ENCODE data around the gene DUX4. TPM values are rescaled to one million over a fixed set of nuclear protein-coding genes. Genes with fewer than 3 reads are reported as not detected.

Gene DUX4
- not detected in 2 replicates for total RNA-seq (2014; rRNA removed; shearing (Covaris generic))

GRCh38 chr4:190173428-190173827 is at the start of gene DUX4:
TSS of gene DUX4 (plus strand) at chr4:190173774. CDS start at chr4:190173774, 0 bp downstream.

Small RNA genes within 50 kb of the gene (small RNA-seq; reads per million reads assigned to genes)
- gene AC215524.1, result not detected

Other genes starting within 250 kb of the DUX4 start
- gene FRG1, start 232.9 kb upstream of the DUX4 start, total RNA-seq (2014; rRNA removed; shearing (Covaris generic)), result 69.3 and 92.1 TPM in 2 replicates
- not detected in 2 replicates for gene FRG2, start 146.5 kb upstream of the DUX4 start, total RNA-seq (2014; rRNA removed; shearing (Covaris generic))
- not detected in 2 replicates for gene DBET, start 109.3 kb upstream of the DUX4 start, total RNA-seq (2014; rRNA removed; shearing (Covaris generic))

All from A375 (cell line).